H1 (cell line): ENCODE results near the gene MCM7. TPM values are rescaled to one million over a fixed set of nuclear protein-coding genes. Genes with fewer than 3 reads are reported as not detected.
A peak's percentile ranks its signal among the peaks of the same experiment; 100 is the strongest.

ENCODE experiments used
- GTF2F1 ChIP-seq: IDR thresholded peaks from 2 replicates; pipeline ENCODE4 v1.6.1; 2012; ENCODE audit warnings: low read depth, low read length, improper control_type of control experiment, borderline replicate concordance
- HDAC2 ChIP-seq, 2 experiments: fragments of 300-600 bp in 1 of 2; sonication (generic) in 1 of 2; IDR thresholded peaks; 2 replicates each; pipeline ENCODE4 v1.6.1; 2011 to 2012; ENCODE audit warnings: low read depth in 2 of 2, low read length in 2 of 2, mild to moderate bottlenecking in 2 of 2, moderate library complexity in 2 of 2, borderline replicate concordance in 1 of 2, inconsistent platforms in 1 of 2
- KDM4A ChIP-seq: IDR thresholded peaks from one replicate; pipeline ENCODE4 v1.7.1; 2012; ENCODE audit warnings: low read depth, mild to moderate bottlenecking, moderate library complexity, low read length, inconsistent platforms; ENCODE audit not compliant: severe bottlenecking
- POLR2AphosphoS5 ChIP-seq: IDR thresholded peaks from 2 replicates; pipeline ENCODE4 v1.6.1; 2011; ENCODE audit warnings: low read depth, low read length
- RBBP5 ChIP-seq: IDR thresholded peaks from 2 replicates; pipeline ENCODE4 v1.7.1; 2012; ENCODE audit warnings: low read depth, mild to moderate bottlenecking, inconsistent platforms, low read length, moderate library complexity, borderline replicate concordance
- polyA plus RNA-seq, 7 experiments: library from polyadenylated mRNA; depleted of rRNA in 3 of 7; stranded (reverse) in 5 of 7; unstranded in 2 of 7; fragments of >200 nt in 5 of 7; fragments of 200-250 nt in 2 of 7; gene quantifications; 1 replicate in 5 of 7; 2 replicates in 1 of 7; 4 replicates in 1 of 7; pipeline versions ENCODE4 v1.2.1 to v1.2.3, GENCODE V29; 2011 to 2013; ENCODE audit warnings: missing spikeins in 2 of 7, mixed read lengths in 2 of 7
- total RNA-seq: library from RNA; stranded (reverse); fragmentation: NEBNext Ultra II Directional; extraction: Animal tissue kit (Norgen Biotek cat#: 25700); gene quantifications from 2 replicates; pipeline ENCODE4 v1.2.1, GENCODE V29; 2021
- TF ChIP-seq, protein P1 (sequence below): IDR thresholded peaks from 2 replicates; pipeline ENCODE4 v1.6.1; 2012; ENCODE audit warnings: low read length, inconsistent platforms

Gene MCM7
- total and polyA plus RNA-seq, 2 of the 8 experiments (the other 6 are each of a cell fraction or from before 2014, with no cell fraction given), result 313 to 344 TPM

DNA sequence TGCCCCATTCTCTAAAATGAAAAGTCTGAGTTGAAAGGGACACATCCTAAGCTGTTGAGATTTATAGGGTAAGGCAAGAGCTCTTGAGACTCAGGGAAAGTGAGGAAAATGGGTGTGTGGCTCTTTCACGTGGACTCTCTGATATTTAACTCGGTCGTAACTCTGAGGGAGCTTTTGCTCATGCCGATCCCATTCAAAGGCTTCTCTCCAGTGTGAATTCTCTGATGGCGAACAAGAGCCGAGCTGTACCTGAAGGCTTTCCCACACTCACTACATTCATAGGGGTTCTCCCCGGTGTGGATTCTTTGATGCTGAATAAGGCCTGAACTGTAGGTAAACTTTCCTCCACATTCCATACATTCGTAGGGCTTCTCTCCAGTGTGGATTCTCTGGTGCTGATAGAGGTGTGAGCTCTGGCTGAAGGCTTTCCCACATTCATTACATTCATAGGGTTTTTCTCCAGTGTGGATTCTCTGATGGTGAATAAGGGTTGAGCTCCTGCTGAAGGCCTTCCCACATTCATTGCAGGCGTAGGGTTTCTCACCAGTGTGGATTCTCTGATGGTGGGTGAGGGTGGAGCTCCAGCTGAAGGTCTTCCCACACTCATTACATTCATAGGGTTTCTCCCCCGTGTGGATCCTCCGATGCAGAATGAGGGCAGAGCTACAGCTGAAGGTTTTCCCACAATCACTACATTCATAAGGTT, 30.0 kb downstream of the MCM7 start (continued):
- TF ChIP-seq, protein P1, sequence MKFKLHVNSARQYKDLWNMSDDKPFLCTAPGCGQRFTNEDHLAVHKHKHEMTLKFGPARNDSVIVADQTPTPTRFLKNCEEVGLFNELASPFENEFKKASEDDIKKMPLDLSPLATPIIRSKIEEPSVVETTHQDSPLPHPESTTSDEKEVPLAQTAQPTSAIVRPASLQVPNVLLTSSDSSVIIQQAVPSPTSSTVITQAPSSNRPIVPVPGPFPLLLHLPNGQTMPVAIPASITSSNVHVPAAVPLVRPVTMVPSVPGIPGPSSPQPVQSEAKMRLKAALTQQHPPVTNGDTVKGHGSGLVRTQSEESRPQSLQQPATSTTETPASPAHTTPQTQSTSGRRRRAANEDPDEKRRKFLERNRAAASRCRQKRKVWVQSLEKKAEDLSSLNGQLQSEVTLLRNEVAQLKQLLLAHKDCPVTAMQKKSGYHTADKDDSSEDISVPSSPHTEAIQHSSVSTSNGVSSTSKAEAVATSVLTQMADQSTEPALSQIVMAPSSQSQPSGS, result peak; percentile 66; the same call in 1 of the 2 replicates
- TF ChIP-seq HDAC2 (IDR thresholded peaks at IDR 0.05; ENCODE audit: borderline replicate concordance in 1 of 2, low read depth in 2 of 2, low read length in 2 of 2) (no peak), KDM4A (no peak), RBBP5 (no peak), POLR2AphosphoS5 (peak; percentile 32), GTF2F1 (peak; percentile 90)
